Measurements from ENCODE around the gene SLITRK1. TPM values are rescaled to one million over a fixed set of nuclear protein-coding genes. Genes with fewer than 3 reads are reported as not detected.

SLITRK1 gene
- total RNA-seq, 1 experiment from 2014 or later, result 1.9 TPM

DNA sequence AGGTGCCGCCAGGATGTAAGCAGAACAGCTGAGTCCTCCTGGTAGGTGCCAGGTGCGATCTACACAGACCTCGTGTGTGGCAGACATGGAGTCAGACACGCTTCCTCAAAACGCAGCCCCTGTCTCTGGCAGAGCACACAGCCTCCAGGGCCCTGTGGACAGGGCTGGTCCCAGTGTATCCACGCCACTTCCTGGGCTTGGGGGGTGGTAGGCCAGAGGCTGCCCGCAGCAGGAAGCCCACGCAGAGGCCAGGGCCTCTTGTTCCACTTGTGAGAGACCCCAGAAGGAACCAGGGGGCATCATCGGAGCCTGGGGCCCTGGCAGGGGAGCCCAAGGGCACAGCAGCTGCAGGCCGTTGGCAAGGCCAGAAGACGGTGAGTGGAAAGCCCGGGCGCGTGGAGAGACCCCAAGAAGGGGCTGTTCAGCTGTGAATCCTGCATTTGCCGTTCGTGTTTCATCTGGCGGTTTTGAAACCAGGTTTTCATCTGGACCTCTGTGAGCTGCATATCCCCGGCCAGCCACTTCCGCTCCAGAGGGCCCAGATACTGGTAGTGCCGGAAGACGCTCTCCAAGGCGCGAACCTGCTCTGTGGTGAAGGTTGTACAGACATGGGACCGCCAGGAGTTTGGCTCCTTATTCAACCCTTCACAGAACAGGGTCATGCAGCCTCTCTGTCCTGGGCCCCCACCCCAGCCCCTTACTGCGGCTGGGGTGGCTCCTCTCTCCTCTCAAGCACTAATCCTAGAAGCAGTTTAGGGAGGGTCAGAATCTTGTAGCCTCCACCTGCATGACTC is 25.1 kb upstream of the SLITRK1 start:
- no peak overlapping the region for H3K4me3 Mint-ChIP-seq

DNA sequence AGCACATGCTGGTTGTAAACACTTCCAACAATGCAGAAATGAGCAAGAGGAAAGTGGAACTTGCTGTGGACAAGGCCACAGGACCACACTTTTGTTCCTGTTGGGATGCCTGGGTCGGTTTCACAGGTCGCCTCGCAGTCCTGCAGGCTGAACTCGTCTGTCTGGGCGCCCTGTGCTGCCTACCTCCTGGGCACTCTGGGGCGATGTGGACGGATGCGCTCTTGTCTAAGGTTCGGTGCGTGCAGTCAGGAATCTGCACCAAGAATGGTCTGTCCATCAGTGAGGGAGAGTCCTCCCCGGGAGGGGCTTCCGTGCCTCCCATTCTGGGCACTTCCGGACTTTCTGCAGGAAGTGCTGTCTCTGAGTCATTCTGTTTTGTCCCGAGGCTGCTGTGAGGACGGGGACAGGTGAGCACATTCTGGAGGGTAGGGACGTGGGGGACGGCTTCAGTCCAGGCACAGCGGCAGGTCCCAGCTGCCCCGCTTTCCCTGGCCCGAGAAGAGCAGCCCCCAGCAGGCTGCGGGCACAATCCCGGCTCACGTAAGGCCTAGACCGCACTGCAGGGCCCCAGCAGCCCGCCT is 24.1 kb upstream of the SLITRK1 start:
- ATAC-seq, result no peak
- no peaks in the 10 kb centered on the region; the same call in 1 of the 2 replicates for H3K4me1 Mint-ChIP-seq
- H3K27ac Mint-ChIP-seq, result no peak overlapping the region
- CTCF ChIA-PET, result no interaction called here
- POLR2A ChIA-PET, result no interaction called here
- no peak for DNase-seq (ENCODE audit: low spot score)
- H3K9me3 Mint-ChIP-seq, result no peaks in the 10 kb centered on the region
- no peaks in the 10 kb centered on the region for H3K36me3 Mint-ChIP-seq
- H3K27me3 Mint-ChIP-seq (ENCODE audit: low read depth), result no peaks in the 10 kb centered on the region
- no peak overlapping the region for H3K4me3 Mint-ChIP-seq
- no peak for TF ChIP-seq CREM (CRISPR knock-in tag; IDR thresholded peaks at IDR 0.05)
- TF ChIP-seq, protein P1, sequence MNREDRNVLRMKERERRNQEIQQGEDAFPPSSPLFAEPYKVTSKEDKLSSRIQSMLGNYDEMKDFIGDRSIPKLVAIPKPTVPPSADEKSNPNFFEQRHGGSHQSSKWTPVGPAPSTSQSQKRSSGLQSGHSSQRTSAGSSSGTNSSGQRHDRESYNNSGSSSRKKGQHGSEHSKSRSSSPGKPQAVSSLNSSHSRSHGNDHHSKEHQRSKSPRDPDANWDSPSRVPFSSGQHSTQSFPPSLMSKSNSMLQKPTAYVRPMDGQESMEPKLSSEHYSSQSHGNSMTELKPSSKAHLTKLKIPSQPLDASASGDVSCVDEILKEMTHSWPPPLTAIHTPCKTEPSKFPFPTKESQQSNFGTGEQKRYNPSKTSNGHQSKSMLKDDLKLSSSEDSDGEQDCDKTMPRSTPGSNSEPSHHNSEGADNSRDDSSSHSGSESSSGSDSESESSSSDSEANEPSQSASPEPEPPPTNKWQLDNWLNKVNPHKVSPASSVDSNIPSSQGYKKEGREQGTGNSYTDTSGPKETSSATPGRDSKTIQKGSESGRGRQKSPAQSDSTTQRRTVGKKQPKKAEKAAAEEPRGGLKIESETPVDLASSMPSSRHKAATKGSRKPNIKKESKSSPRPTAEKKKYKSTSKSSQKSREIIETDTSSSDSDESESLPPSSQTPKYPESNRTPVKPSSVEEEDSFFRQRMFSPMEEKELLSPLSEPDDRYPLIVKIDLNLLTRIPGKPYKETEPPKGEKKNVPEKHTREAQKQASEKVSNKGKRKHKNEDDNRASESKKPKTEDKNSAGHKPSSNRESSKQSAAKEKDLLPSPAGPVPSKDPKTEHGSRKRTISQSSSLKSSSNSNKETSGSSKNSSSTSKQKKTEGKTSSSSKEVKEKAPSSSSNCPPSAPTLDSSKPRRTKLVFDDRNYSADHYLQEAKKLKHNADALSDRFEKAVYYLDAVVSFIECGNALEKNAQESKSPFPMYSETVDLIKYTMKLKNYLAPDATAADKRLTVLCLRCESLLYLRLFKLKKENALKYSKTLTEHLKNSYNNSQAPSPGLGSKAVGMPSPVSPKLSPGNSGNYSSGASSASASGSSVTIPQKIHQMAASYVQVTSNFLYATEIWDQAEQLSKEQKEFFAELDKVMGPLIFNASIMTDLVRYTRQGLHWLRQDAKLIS (CRISPR knock-in tag; IDR thresholded peaks at IDR 0.05; ENCODE audit: borderline replicate concordance), result no peak
- TF ChIP-seq ZNF232 (CRISPR knock-in tag; IDR thresholded peaks at IDR 0.05), result no peak
- TF ChIP-seq MYBL2 (CRISPR knock-in tag; IDR thresholded peaks at IDR 0.05), result no peak
- no peak for TF ChIP-seq ZNF138 (CRISPR knock-in tag; conservative IDR thresholded peaks at IDR 0.05)
- TF ChIP-seq NR1H2 (CRISPR knock-in tag; IDR thresholded peaks at IDR 0.05), result no peak
- TF ChIP-seq, protein P2, sequence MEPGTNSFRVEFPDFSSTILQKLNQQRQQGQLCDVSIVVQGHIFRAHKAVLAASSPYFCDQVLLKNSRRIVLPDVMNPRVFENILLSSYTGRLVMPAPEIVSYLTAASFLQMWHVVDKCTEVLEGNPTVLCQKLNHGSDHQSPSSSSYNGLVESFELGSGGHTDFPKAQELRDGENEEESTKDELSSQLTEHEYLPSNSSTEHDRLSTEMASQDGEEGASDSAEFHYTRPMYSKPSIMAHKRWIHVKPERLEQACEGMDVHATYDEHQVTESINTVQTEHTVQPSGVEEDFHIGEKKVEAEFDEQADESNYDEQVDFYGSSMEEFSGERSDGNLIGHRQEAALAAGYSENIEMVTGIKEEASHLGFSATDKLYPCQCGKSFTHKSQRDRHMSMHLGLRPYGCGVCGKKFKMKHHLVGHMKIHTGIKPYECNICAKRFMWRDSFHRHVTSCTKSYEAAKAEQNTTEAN (CRISPR knock-in tag; IDR thresholded peaks at IDR 0.05), result no peak
- TF ChIP-seq, protein P3, sequence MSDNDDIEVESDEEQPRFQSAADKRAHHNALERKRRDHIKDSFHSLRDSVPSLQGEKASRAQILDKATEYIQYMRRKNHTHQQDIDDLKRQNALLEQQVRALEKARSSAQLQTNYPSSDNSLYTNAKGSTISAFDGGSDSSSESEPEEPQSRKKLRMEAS (CRISPR knock-in tag; IDR thresholded peaks at IDR 0.05), result no peak
- TF ChIP-seq TCF7 (CRISPR knock-in tag; IDR thresholded peaks at IDR 0.05; ENCODE audit: low read depth), result no peak
- no peak for TF ChIP-seq ELF4 (CRISPR knock-in tag; IDR thresholded peaks at IDR 0.05; ENCODE audit: low read depth)
- no peak for TF ChIP-seq IRF2 (CRISPR knock-in tag; IDR thresholded peaks at IDR 0.05; ENCODE audit: borderline replicate concordance, low read depth)

More for the DNA sequence above, 25.1 kb upstream of the SLITRK1 start:
- peaks cover 9% of the 10 kb centered on the region for H3K9me3 Mint-ChIP-seq
- no peak for TF ChIP-seq JUN (CRISPR knock-in tag; IDR thresholded peaks at IDR 0.05)
- TF ChIP-seq, protein P4, sequence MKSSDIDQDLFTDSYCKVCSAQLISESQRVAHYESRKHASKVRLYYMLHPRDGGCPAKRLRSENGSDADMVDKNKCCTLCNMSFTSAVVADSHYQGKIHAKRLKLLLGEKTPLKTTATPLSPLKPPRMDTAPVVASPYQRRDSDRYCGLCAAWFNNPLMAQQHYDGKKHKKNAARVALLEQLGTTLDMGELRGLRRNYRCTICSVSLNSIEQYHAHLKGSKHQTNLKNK (CRISPR knock-in tag; IDR thresholded peaks at IDR 0.05), result no peak
- no peak for TF ChIP-seq CREM (CRISPR knock-in tag; IDR thresholded peaks at IDR 0.05)
- no peak for TF ChIP-seq GRHL2 (CRISPR knock-in tag; IDR thresholded peaks at IDR 0.05; ENCODE audit: insufficient replicate concordance, severe bottlenecking)
- TF ChIP-seq, protein P5, sequence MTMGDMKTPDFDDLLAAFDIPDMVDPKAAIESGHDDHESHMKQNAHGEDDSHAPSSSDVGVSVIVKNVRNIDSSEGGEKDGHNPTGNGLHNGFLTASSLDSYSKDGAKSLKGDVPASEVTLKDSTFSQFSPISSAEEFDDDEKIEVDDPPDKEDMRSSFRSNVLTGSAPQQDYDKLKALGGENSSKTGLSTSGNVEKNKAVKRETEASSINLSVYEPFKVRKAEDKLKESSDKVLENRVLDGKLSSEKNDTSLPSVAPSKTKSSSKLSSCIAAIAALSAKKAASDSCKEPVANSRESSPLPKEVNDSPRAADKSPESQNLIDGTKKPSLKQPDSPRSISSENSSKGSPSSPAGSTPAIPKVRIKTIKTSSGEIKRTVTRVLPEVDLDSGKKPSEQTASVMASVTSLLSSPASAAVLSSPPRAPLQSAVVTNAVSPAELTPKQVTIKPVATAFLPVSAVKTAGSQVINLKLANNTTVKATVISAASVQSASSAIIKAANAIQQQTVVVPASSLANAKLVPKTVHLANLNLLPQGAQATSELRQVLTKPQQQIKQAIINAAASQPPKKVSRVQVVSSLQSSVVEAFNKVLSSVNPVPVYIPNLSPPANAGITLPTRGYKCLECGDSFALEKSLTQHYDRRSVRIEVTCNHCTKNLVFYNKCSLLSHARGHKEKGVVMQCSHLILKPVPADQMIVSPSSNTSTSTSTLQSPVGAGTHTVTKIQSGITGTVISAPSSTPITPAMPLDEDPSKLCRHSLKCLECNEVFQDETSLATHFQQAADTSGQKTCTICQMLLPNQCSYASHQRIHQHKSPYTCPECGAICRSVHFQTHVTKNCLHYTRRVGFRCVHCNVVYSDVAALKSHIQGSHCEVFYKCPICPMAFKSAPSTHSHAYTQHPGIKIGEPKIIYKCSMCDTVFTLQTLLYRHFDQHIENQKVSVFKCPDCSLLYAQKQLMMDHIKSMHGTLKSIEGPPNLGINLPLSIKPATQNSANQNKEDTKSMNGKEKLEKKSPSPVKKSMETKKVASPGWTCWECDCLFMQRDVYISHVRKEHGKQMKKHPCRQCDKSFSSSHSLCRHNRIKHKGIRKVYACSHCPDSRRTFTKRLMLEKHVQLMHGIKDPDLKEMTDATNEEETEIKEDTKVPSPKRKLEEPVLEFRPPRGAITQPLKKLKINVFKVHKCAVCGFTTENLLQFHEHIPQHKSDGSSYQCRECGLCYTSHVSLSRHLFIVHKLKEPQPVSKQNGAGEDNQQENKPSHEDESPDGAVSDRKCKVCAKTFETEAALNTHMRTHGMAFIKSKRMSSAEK (CRISPR knock-in tag; IDR thresholded peaks at IDR 0.05; ENCODE audit: borderline replicate concordance), result no peak
- TF ChIP-seq NR2C2 (CRISPR knock-in tag; IDR thresholded peaks at IDR 0.05), result no peak
- no peak for TF ChIP-seq SP1 (CRISPR knock-in tag; conservative IDR thresholded peaks at IDR 0.05)
- TF ChIP-seq, protein P6, sequence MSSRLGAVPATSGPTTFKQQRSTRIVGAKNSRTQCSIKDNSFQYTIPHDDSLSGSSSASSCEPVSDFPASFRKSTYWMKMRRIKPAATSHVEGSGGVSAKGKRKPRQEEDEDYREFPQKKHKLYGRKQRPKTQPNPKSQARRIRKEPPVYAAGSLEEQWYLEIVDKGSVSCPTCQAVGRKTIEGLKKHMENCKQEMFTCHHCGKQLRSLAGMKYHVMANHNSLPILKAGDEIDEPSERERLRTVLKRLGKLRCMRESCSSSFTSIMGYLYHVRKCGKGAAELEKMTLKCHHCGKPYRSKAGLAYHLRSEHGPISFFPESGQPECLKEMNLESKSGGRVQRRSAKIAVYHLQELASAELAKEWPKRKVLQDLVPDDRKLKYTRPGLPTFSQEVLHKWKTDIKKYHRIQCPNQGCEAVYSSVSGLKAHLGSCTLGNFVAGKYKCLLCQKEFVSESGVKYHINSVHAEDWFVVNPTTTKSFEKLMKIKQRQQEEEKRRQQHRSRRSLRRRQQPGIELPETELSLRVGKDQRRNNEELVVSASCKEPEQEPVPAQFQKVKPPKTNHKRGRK (CRISPR knock-in tag; IDR thresholded peaks at IDR 0.05; ENCODE audit: borderline replicate concordance), result no peak
- TF ChIP-seq ZNF121 (CRISPR knock-in tag; IDR thresholded peaks at IDR 0.05), result no peak
- TF ChIP-seq, protein P3 (CRISPR knock-in tag; IDR thresholded peaks at IDR 0.05), result no peak
- no peak for TF ChIP-seq HMGA2 (CRISPR knock-in tag; IDR thresholded peaks at IDR 0.05)
- TF ChIP-seq MXD4 (CRISPR knock-in tag; IDR thresholded peaks at IDR 0.05; ENCODE audit: borderline replicate concordance), result no peak
- TF ChIP-seq MYBL2 (CRISPR knock-in tag; IDR thresholded peaks at IDR 0.05), result no peak
- CTCF ChIA-PET, result no interaction called here
- no peak overlapping the region for H3K27ac Mint-ChIP-seq
- H3K27me3 Mint-ChIP-seq (ENCODE audit: low read depth), result no peaks in the 10 kb centered on the region
- POLR2A ChIA-PET, result no interaction called here
- DNase-seq (ENCODE audit: low spot score) (no peak), ATAC-seq (no peak)
- peaks cover 7% of the 10 kb centered on the region for H3K36me3 Mint-ChIP-seq
- H3K4me1 Mint-ChIP-seq, result peaks cover 7% of the 10 kb centered on the region

All from WTC11 (cell line).